IPS DF 4.7 (cell line): ENCODE data around the gene AKR1B1.

Source experiments
- DNase-seq: peaks from one replicate; pipeline ENCODE4 v3.0.0-alpha.2; 2013; ENCODE audit warnings: low spot score; ENCODE audit errors: extremely low read depth

The AKR1B1 gene

GRCh38 chr7:134469622-134470021, 10.7 kb upstream of the AKR1B1 start:
- no peak for DNase-seq

- no peak for DNase-seq
Measured at GRCh38 chr7:134468475-134468874, 9.6 kb upstream of the AKR1B1 start.

GRCh38 chr7:134468054-134468453, 9.2 kb upstream of the AKR1B1 start:
- DNase-seq, result no peak

- DNase-seq, result no peak
Measured at GRCh38 chr7:134465491-134465890, 6.6 kb upstream of the AKR1B1 start.

- DNase-seq, result no peak
Measured at GRCh38 chr7:134464496-134464895, 5.6 kb upstream of the AKR1B1 start.

GRCh38 chr7:134463751-134464150, 4.9 kb upstream of the AKR1B1 start:
- no peak for DNase-seq

- DNase-seq, result no peak
Measured at GRCh38 chr7:134462337-134462925, 3.5 kb upstream of the AKR1B1 start.

- no peak for DNase-seq
Measured at GRCh38 chr7:134461916-134462315, 3.0 kb upstream of the AKR1B1 start.

GRCh38 chr7:134459981-134460380, 1.1 kb upstream of the AKR1B1 start:
- no peak for DNase-seq

GRCh38 chr7:134458341-134458805, 527 bp downstream of the AKR1B1 start:
- DNase-seq, result no peak

GRCh38 chr7:134457210-134457609, 1.7 kb downstream of the AKR1B1 start:
- DNase-seq, result no peak

- no peak for DNase-seq
Measured at GRCh38 chr7:134454277-134454676, 4.6 kb downstream of the AKR1B1 start.

- DNase-seq, result no peak
Measured at GRCh38 chr7:134453518-134453917, 5.4 kb downstream of the AKR1B1 start.

- DNase-seq, result no peak
Measured at GRCh38 chr7:134452991-134453473, 5.9 kb downstream of the AKR1B1 start.

- DNase-seq, result no peak
Measured at GRCh38 chr7:134452419-134452838, 6.5 kb downstream of the AKR1B1 start.

- DNase-seq, result no peak
Measured at GRCh38 chr7:134451656-134452055, 7.2 kb downstream of the AKR1B1 start.

GRCh38 chr7:134450294-134451000, 8.5 kb downstream of the AKR1B1 start:
- DNase-seq, result no peak

- no peak for DNase-seq
Measured at GRCh38 chr7:134449680-134450079, 9.2 kb downstream of the AKR1B1 start.

- no peak for DNase-seq
Measured at GRCh38 chr7:134448356-134449229, 10.3 kb downstream of the AKR1B1 start.

- DNase-seq, result no peak
Measured at GRCh38 chr7:134447383-134447782, 11.5 kb downstream of the AKR1B1 start.

GRCh38 chr7:134446923-134447322, 12.0 kb downstream of the AKR1B1 start:
- no peak for DNase-seq

GRCh38 chr7:134446446-134446845, 12.5 kb downstream of the AKR1B1 start:
- no peak for DNase-seq
